OCI-LY7 (cell line): ENCODE results near the gene CBLC. TPM values are rescaled to one million over a fixed set of nuclear protein-coding genes. Genes with fewer than 3 reads are reported as not detected.
"Not testable (repeated sequence)": the region's sequence is repeated elsewhere in the genome, so short reads cannot be mapped to it uniquely, and the experiment has no call there.

Experiments
- BruUV-seq: library from RNA; stranded (reverse); fragments of 400-500 nt; replicated peaks from 2 replicates; lab custom pipeline; 2021; lab: Mats Ljungman, UMichigan
- CTCF ChIA-PET: fragments of 300-600 bp; sonication (Branson Sonifier 250); formaldehyde crosslinking; loops from one replicate; lab custom pipeline; 2022; ENCODE audit warnings: antibody characterized with exemption; ENCODE audit not compliant: unreplicated experiment; lab: Charles Lee
- POLR2A ChIA-PET: fragments of 300-600 bp; sonication (Branson Sonifier 250); formaldehyde crosslinking; loops from one replicate; lab custom pipeline; 2022; ENCODE audit warnings: antibody characterized with exemption; lab: Charles Lee
- DNase-seq: peaks from one replicate; pipeline ENCODE4 v3.0.0-alpha.2; 2015; ENCODE audit warnings: low spot score
- H2AFZ ChIP-seq: fragments of 200-600 bp; sonication (generic), shearing (Covaris generic); 2 replicates; pipeline ENCODE4 v1.6.1; 2014; ENCODE audit warnings: mild to moderate bottlenecking, antibody characterized with exemption, low read length, moderate library complexity
- H3K27ac ChIP-seq: fragments of 200-600 bp; sonication (generic); 2 replicates; pipeline ENCODE4 v1.5.1; 2014; ENCODE audit warnings: mixed run types, low read depth, mild to moderate bottlenecking, moderate library complexity, low read length, inconsistent platforms; ENCODE audit not compliant: poor library complexity, severe bottlenecking
- H3K36me3 ChIP-seq: fragments of 200-600 bp; sonication (generic); 2 replicates; pipeline ENCODE4 v1.6.1; 2014; ENCODE audit warnings: mild to moderate bottlenecking, antibody characterized with exemption, low read length, moderate library complexity, mixed read lengths; ENCODE audit not compliant: insufficient read depth
- H3K4me1 ChIP-seq: fragments of 200-600 bp; sonication (generic); 2 replicates; pipeline ENCODE4 v1.5.1; 2014; ENCODE audit warnings: mild to moderate bottlenecking, low read length; ENCODE audit not compliant: insufficient read depth, poor library complexity, severe bottlenecking
- H3K4me2 ChIP-seq: fragments of 200-600 bp; sonication (generic); 2 replicates; pipeline ENCODE4 v1.6.1; 2014; ENCODE audit warnings: mild to moderate bottlenecking, low read length
- H3K4me3 ChIP-seq: fragments of 200-600 bp; sonication (generic); 2 replicates; pipeline ENCODE4 v1.5.1; 2014; ENCODE audit warnings: mild to moderate bottlenecking, low read depth, low read length; ENCODE audit not compliant: poor library complexity, severe bottlenecking
- H3K79me2 ChIP-seq: fragments of 200-600 bp; sonication (generic); 2 replicates; pipeline ENCODE4 v1.6.1; 2016; ENCODE audit warnings: low read depth, mild to moderate bottlenecking, low read length, moderate library complexity, mixed read lengths; ENCODE audit not compliant: insufficient read depth
- H3K9me2 ChIP-seq: fragments of 200-600 bp; sonication (generic); 2 replicates; pipeline ENCODE4 v1.6.1; 2016; ENCODE audit warnings: mild to moderate bottlenecking, low read length, mixed read lengths; ENCODE audit not compliant: insufficient read depth
- H3K9me3 ChIP-seq: fragments of 200-600 bp; sonication (generic); 2 replicates; pipeline ENCODE4 v1.6.1; 2014; ENCODE audit warnings: mild to moderate bottlenecking, mixed run types, low read length, mixed read lengths
- H4K20me1 ChIP-seq: fragments of 200-600 bp; sonication (generic); 2 replicates; pipeline ENCODE4 v1.6.1; 2014; ENCODE audit warnings: mild to moderate bottlenecking, antibody characterized with exemption, low read length, moderate library complexity, mixed read lengths; ENCODE audit not compliant: insufficient read depth
- EZH2phosphoT487 ChIP-seq: fragments of 200-600 bp; sonication (generic); IDR thresholded peaks from 2 replicates; pipeline ENCODE4 v1.6.1; 2018; ENCODE audit warnings: low read depth, borderline replicate concordance, mild to moderate bottlenecking, mixed run types, antibody characterized with exemption, low read length, moderate library complexity, mixed read lengths
- intact Hi-C: fragments of 100-400 bp; cut with micrococcal nuclease; formaldehyde crosslinking; loops from one replicate; pipeline ENCODE4 v1.10.0; 2022; ENCODE audit not compliant: unreplicated experiment
- total RNA-seq, 2 experiments: library from RNA; depleted of rRNA in 1 of 2; stranded (reverse); fragments of >200 nt in 1 of 2; shearing (Covaris generic) in 1 of 2; gene quantifications; 2 replicates each; pipeline ENCODE4 v1.2.3, GENCODE V29; 2014 to 2022
- TF ChIP-seq, protein P1 (sequence below): fragments of 200-600 bp; sonication (generic); conservative IDR thresholded peaks from 2 replicates; pipeline ENCODE4 v1.5.1; 2014; ENCODE audit warnings: mild to moderate bottlenecking, antibody characterized with exemption, low read length, moderate library complexity, mixed read lengths

The CBLC gene
- total RNA-seq, 2 experiments from 2014 or later: not detected

DNA sequence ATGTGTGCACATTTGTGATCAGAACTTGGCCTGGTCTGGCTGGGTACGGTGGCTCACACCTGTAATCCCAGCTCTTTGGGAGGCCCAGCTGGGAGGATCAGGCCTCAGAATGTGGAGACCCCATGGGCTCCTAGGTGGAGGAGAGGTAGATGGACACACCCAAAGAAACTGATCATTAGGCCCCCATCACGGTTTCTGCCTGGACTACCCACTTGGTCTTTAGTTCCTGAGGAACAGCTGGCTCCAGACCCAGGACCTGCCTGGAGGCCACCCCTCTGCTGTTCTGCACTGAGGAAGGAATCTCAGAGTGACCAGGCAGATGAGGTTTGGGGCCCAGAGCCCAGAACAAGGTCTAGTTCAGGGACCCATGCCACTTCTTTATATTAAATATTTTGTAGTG lies 1.5 kb downstream of the CBLC start:
- Histone ChIP-seq H3K36me3 (no peaks in the 10 kb centered on the region), H3K4me1 (no peaks in the 10 kb centered on the region), H3K9me2 (no peaks in the 10 kb centered on the region), H4K20me1 (no peaks in the 10 kb centered on the region), H3K79me2 (no peaks in the 10 kb centered on the region), H3K27ac (no peak overlapping the region), H3K9me3 (no peaks in the 10 kb centered on the region), H3K4me2 (no peak overlapping the region), H3K4me3 (no peak overlapping the region), H2AFZ (no peak overlapping the region)
- POLR2A ChIA-PET: no interaction called here
- no peak for TF ChIP-seq EZH2phosphoT487
- TF ChIP-seq, protein P1, sequence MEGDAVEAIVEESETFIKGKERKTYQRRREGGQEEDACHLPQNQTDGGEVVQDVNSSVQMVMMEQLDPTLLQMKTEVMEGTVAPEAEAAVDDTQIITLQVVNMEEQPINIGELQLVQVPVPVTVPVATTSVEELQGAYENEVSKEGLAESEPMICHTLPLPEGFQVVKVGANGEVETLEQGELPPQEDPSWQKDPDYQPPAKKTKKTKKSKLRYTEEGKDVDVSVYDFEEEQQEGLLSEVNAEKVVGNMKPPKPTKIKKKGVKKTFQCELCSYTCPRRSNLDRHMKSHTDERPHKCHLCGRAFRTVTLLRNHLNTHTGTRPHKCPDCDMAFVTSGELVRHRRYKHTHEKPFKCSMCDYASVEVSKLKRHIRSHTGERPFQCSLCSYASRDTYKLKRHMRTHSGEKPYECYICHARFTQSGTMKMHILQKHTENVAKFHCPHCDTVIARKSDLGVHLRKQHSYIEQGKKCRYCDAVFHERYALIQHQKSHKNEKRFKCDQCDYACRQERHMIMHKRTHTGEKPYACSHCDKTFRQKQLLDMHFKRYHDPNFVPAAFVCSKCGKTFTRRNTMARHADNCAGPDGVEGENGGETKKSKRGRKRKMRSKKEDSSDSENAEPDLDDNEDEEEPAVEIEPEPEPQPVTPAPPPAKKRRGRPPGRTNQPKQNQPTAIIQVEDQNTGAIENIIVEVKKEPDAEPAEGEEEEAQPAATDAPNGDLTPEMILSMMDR: no peak
- CTCF ChIA-PET: no interaction called here
- BruUV-seq: no TSS peak
- DNase-seq: no peak
- intact Hi-C loops: no loop called here

DNA sequence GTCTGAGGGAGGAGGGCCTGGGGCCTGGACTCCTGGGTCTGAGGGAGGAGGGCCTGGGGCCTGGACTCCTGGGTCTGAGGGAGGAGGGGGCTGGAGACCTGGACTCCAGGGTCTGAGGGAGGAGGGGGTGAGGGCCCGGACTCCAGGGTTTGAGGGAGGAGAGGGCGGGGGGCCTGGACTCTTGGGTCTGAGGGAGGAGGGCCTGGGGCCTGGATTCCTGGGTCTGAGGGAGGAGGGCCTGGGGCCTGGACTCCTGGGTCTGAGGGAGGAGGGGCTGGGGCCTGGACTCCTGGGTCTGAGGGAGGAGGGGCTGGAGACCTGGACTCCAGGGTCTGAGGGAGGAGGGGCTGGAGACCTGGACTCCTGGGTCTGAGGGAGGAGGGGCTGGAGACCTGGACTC lies 4.0 kb downstream of the CBLC start:
- H3K4me2 ChIP-seq, CTCF ChIA-PET, H2AFZ ChIP-seq, H3K27ac ChIP-seq, DNase-seq, H3K4me3 ChIP-seq, H3K9me2 ChIP-seq, H3K79me2 ChIP-seq, POLR2A ChIA-PET, H4K20me1 ChIP-seq, H3K4me1 ChIP-seq, H3K36me3 ChIP-seq, H3K9me3 ChIP-seq, BruUV-seq, intact Hi-C loops: not testable (repeated sequence)

DNA sequence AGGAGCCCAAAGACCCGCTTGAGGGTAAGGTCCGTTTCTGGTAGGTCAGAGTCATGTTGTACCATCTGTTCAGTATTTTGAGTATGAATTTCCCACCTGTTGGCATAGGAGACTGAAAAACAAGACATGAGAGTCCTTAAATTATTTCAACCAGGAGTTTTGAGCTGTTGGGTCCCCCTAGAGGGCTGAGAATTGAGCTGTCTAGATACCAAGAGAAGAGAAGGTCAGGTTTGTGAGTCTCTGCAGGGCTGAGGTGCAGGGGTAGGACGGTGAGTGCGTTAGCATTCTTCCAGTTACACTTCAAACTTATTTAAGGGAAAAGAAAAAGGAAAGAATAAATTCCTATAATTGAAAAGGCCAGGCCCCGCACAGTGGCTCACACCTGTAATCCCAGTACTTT lies 5.0 kb downstream of the CBLC start:
- CTCF ChIA-PET: no interaction called here
- no peaks in the 10 kb centered on the region for H3K9me3 ChIP-seq

More for the DNA sequence above, 5.0 kb downstream of the CBLC start:
- Histone ChIP-seq H3K4me1 (peaks cover 4% of the 10 kb centered on the region), H3K4me3 (no peak overlapping the region), H3K9me2 (no peaks in the 10 kb centered on the region), H3K36me3 (no peaks in the 10 kb centered on the region), H3K4me2 (no peak overlapping the region), H2AFZ (no peak overlapping the region), H3K79me2 (no peaks in the 10 kb centered on the region), H3K27ac (no peak overlapping the region), H4K20me1 (no peaks in the 10 kb centered on the region)
- intact Hi-C loops: no loop called here
- DNase-seq: no peak
- no TSS peak for BruUV-seq
- POLR2A ChIA-PET: no interaction called here
- no peak for TF ChIP-seq EZH2phosphoT487
- TF ChIP-seq, protein P1: peak; percentile 41; the same call in 1 of the 2 replicates
